Lower leg skin (tissue), 3 donors: Measurements from ENCODE around the gene CTSW.

Experiments
- CTCF ChIP-seq, 3 donors: fragments of 450-650 bp; IDR thresholded peaks; one replicate each; pipeline ENCODE4 v1.5.1; 2016; ENCODE audit warnings: antibody characterized with exemption in 3 of 3, mild to moderate bottlenecking in 3 of 3, moderate library complexity in 2 of 3
- POLR2A ChIP-seq, 2 donors: fragments of 450-650 bp; IDR thresholded peaks; one replicate each; pipeline ENCODE4 v1.6.1; 2016 to 2017; ENCODE audit warnings: antibody characterized with exemption in 2 of 2, mild to moderate bottlenecking in 1 of 2, moderate library complexity in 1 of 2

GRCh38 chr11:65919141-65919572 lies 39.5 kb downstream of the CTSW start, which contains the start of gene DRAP1:
- no peak for TF ChIP-seq CTCF (IDR thresholded peaks at IDR 0.05)
- TF ChIP-seq POLR2A (IDR thresholded peaks at IDR 0.05): no peak
